Measurements from ENCODE around the gene EPHA4. TPM values are rescaled to one million over a fixed set of nuclear protein-coding genes. Genes with fewer than 3 reads are reported as not detected.
A peak's percentile ranks its signal among the peaks of the same experiment; 100 is the strongest.

EPHA4 gene
- total RNA-seq, 5 donors from 2014 or later (not counting 1 experiment from before 2014, with no cell fraction given): 47.2 to 93.9 (median 58.0) TPM

DNA sequence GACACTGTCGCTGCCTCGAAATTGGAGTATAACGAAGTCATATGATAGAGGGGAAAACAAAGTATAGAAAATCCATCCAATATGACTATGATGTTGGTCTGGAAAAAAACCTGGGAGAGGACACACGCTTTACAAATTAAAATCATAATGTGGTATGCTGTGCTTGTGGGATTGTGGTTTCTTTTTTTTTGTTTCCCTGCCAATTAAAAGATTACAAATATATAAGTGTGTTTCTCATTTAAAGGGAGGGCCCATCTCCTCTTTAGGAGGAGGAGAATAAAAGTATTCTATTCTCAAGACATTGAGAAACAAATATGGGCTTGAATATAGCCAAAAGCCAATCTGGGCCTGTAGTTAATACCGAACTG, 86.6 kb downstream of the EPHA4 start:
- H3K9me3 Mint-ChIP-seq: no peaks in the 10 kb centered on the region

DNA sequence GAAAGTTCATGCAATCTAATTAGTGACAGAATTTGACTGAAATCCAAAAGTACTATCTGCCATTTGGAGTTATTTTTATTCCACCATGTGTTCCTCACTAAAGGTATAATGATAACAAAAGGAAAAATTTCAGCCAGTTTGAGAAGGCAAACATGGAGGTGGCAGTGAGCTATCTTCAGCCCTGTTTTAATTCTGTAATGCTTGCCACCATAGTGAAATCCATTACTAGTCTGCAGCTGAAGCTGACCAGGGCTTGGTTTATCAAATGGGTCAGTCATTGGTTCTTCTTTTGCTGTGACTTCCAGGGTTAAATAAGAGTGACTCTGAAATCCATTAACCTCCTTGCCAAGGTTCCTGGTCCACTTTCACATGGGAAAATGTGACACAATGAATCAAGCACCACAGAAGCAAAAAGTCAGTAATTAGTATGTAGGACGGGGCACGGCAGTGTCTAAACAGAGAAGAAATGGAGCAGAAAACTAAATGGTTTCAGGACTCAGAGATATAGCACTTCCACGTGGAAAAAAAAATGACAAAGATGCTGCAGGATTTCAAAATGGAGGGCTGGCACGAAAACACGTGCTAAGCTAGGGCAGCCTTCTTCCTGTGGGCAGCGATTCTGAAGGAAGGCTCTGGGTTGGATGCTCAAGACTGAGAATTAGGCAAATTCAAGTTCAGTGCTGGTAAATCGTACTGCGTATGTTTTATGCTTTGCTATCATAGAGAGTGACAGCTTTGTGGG, 87.2 kb downstream of the EPHA4 start:
- Mint-ChIP-seq H3K36me3 (peaks cover 36% of the 10 kb centered on the region), H3K27ac (no peak overlapping the region), H3K4me1 (peaks cover 0 to 12% (median 0%) of the 10 kb centered on the region in 3 donors), H3K4me3 (no peak overlapping the region), H3K27me3 (no peaks in the 10 kb centered on the region), H3K9me3 (no peaks in the 10 kb centered on the region)
- POLR2A ChIA-PET: interaction anchor here in 1 of 2 donors (0.5 to 0.6 kb wide), 2 partner anchors 56 to 197 kb away, joined by 3 to 10 read pairs; no protein-coding TSS in a partner anchor
- ATAC-seq (replicated peaks in 1 of 4) (no peak), DNase-seq (no peak)
- peaks cover 3 to 5% of the 10 kb centered on the region in 2 donors for H3K36me3 ChIP-seq (ENCODE audit: control insufficient read depth in 2 of 2, extremely low read depth in 1 of 2, insufficient read depth in 1 of 2, low read length in 1 of 2)
- no peaks in the 10 kb centered on the region for H3K27me3 ChIP-seq (replicated peaks in 1 of 2; ENCODE audit: control insufficient read depth in 2 of 2, extremely low read depth in 1 of 2, insufficient read depth in 2 of 2, low read length in 1 of 2)
- no peaks in the 10 kb centered on the region for H3K9me3 ChIP-seq
- H3K4me1 ChIP-seq (ENCODE audit: control insufficient read depth in 1 of 2, extremely low read depth in 1 of 2, insufficient read depth in 2 of 2, low read length in 2 of 2): no peaks in the 10 kb centered on the region
- WGBS (ENCODE audit: insufficient coverage): 94% methylated on average over 7 of the region's 8 CpGs
- CTCF ChIA-PET: no interaction called here
- no peak overlapping the region for H3K4me3 ChIP-seq (ENCODE audit: control insufficient read depth in 1 of 2, extremely low read depth in 1 of 2, low read length in 1 of 2)
- no peak overlapping the region for H3K27ac ChIP-seq (ENCODE audit: low read length)

More for the DNA sequence above, 86.6 kb downstream of the EPHA4 start:
- H3K27me3 Mint-ChIP-seq: no peaks in the 10 kb centered on the region
- peaks cover 33% of the 10 kb centered on the region for H3K36me3 Mint-ChIP-seq
- no peaks in the 10 kb centered on the region for H3K9me3 ChIP-seq
- no peaks in the 10 kb centered on the region for H3K4me1 ChIP-seq (ENCODE audit: control insufficient read depth in 1 of 2, extremely low read depth in 1 of 2, insufficient read depth in 2 of 2, low read length in 2 of 2)
- POLR2A ChIA-PET: no interaction called here
- H3K4me1 Mint-ChIP-seq: peaks cover 0 to 13% (median 0%) of the 10 kb centered on the region in 3 donors
- no peak overlapping the region for H3K27ac Mint-ChIP-seq
- H3K27me3 ChIP-seq (replicated peaks in 1 of 2; ENCODE audit: control insufficient read depth in 2 of 2, extremely low read depth in 1 of 2, insufficient read depth in 2 of 2, low read length in 1 of 2): no peaks in the 10 kb centered on the region
- DNase-seq (no peak), ATAC-seq (replicated peaks in 1 of 4) (no peak)
- H3K4me3 ChIP-seq (ENCODE audit: control insufficient read depth in 1 of 2, extremely low read depth in 1 of 2, low read length in 1 of 2): no peak overlapping the region
- no peak overlapping the region for H3K4me3 Mint-ChIP-seq
- CTCF ChIA-PET: no interaction called here
- WGBS (ENCODE audit: insufficient coverage): no CpG with 5 or more reads among the region's 5 CpGs
- no peak overlapping the region for H3K27ac ChIP-seq (ENCODE audit: low read length)
- H3K36me3 ChIP-seq (ENCODE audit: control insufficient read depth in 2 of 2, extremely low read depth in 1 of 2, insufficient read depth in 1 of 2, low read length in 1 of 2): peaks cover 3 to 5% of the 10 kb centered on the region in 2 donors

DNA sequence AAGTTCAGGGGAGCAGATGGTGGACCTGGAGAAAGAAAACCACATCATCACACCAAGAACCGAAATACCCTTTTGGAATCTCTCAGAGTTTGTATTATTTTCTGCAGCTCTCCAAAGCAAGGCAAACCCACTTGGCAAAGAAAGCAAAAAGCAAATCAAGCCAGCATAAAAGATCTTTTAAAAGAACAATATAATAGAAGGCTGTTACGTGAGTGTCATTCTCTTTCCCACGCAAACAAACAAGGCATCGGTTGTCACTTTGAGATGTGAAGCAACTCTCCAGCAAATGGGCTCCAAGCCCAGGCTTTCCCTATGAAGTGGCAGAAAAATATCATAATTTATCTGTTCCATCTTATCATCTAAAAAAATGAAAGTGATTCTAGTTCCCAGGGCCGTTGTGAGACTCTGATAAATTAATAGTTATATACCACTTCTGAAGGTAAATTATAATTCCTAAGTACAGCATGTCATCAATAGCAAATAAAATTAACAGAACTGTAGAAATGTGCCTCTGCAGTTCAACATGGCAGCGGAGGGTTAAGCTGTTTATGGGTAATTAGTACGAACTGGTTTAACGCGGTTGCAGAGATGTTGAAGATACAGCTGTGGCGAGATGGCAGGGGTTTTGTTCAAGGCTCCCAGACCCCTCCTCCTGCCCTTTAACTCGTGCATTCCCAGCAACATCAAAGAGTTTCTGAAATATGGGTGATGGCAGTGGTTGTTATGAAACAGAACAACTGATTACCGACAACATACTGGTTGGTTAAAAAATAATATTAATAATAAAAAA, 89.2 kb downstream of the EPHA4 start:
- ChIA-PET POLR2A (no interaction called here), CTCF (no interaction called here)
- H3K4me3 ChIP-seq (ENCODE audit: control insufficient read depth in 1 of 2, extremely low read depth in 1 of 2, low read length in 1 of 2): no peak overlapping the region
- H3K36me3 ChIP-seq (ENCODE audit: control insufficient read depth in 2 of 2, extremely low read depth in 1 of 2, insufficient read depth in 1 of 2, low read length in 1 of 2): peaks cover 5% of the 10 kb centered on the region in 2 donors
- H3K9me3 ChIP-seq: no peaks in the 10 kb centered on the region
- no peaks in the 10 kb centered on the region for H3K4me1 ChIP-seq (ENCODE audit: control insufficient read depth in 1 of 2, extremely low read depth in 1 of 2, insufficient read depth in 2 of 2, low read length in 2 of 2)
- no peak overlapping the region for H3K27ac ChIP-seq (ENCODE audit: low read length)
- H3K27ac Mint-ChIP-seq: no peak overlapping the region
- H3K9me3 Mint-ChIP-seq: no peaks in the 10 kb centered on the region
- peaks cover 40% of the 10 kb centered on the region for H3K36me3 Mint-ChIP-seq
- DNase-seq: no peak
- H3K27me3 Mint-ChIP-seq: no peaks in the 10 kb centered on the region
- no peaks in the 10 kb centered on the region for H3K27me3 ChIP-seq (replicated peaks in 1 of 2; ENCODE audit: control insufficient read depth in 2 of 2, extremely low read depth in 1 of 2, insufficient read depth in 2 of 2, low read length in 1 of 2)
- no peak overlapping the region for H3K4me3 Mint-ChIP-seq
- no peak for ATAC-seq (replicated peaks in 1 of 4)
- WGBS (ENCODE audit: insufficient coverage): no CpG with 5 or more reads among the region's 12 CpGs
- H3K4me1 Mint-ChIP-seq: peaks cover 0 to 21% (median 6%) of the 10 kb centered on the region in 3 donors

- Histone ChIP-seq H3K27ac (ENCODE audit: low read length) (no peak overlapping the region), H3K27me3 (replicated peaks in 1 of 2; ENCODE audit: control insufficient read depth in 2 of 2, extremely low read depth in 1 of 2, insufficient read depth in 2 of 2, low read length in 1 of 2) (no peaks in the 10 kb centered on the region), H3K36me3 (ENCODE audit: control insufficient read depth in 2 of 2, extremely low read depth in 1 of 2, insufficient read depth in 1 of 2, low read length in 1 of 2) (peaks cover 5% of the 10 kb centered on the region in 2 donors), H3K4me3 (ENCODE audit: control insufficient read depth in 1 of 2, extremely low read depth in 1 of 2, low read length in 1 of 2) (no peak overlapping the region), H3K4me1 (ENCODE audit: control insufficient read depth in 1 of 2, extremely low read depth in 1 of 2, insufficient read depth in 2 of 2, low read length in 2 of 2) (no peaks in the 10 kb centered on the region), H3K9me3 (no peaks in the 10 kb centered on the region)
- H3K4me3 Mint-ChIP-seq: no peak overlapping the region
- no peaks in the 10 kb centered on the region for H3K27me3 Mint-ChIP-seq
- H3K27ac Mint-ChIP-seq: no peak overlapping the region
- ChIA-PET CTCF (no interaction called here), POLR2A (no interaction called here)
- H3K4me1 Mint-ChIP-seq: peaks cover 0 to 11% (median 6%) of the 10 kb centered on the region in 3 donors
- WGBS (ENCODE audit: insufficient coverage): no CpG with 5 or more reads among the region's 3 CpGs
- no peaks in the 10 kb centered on the region for H3K9me3 Mint-ChIP-seq
- ATAC-seq (replicated peaks in 1 of 4) (no peak), DNase-seq (no peak)
- peaks cover 44% of the 10 kb centered on the region for H3K36me3 Mint-ChIP-seq
Measured at GRCh38 chr2:221480821-221481220, 91.3 kb downstream of the EPHA4 start.

GRCh38 chr2:221480163-221480562, 91.9 kb downstream of the EPHA4 start:
- no peaks in the 10 kb centered on the region for H3K9me3 ChIP-seq
- H3K4me1 ChIP-seq (ENCODE audit: control insufficient read depth in 1 of 2, extremely low read depth in 1 of 2, insufficient read depth in 2 of 2, low read length in 2 of 2): no peaks in the 10 kb centered on the region
- no peaks in the 10 kb centered on the region for H3K9me3 Mint-ChIP-seq
- H3K4me3 Mint-ChIP-seq: no peak overlapping the region
- no peaks in the 10 kb centered on the region for H3K27me3 ChIP-seq (replicated peaks in 1 of 2; ENCODE audit: control insufficient read depth in 2 of 2, extremely low read depth in 1 of 2, insufficient read depth in 2 of 2, low read length in 1 of 2)
- DNase-seq (no peak), ATAC-seq (replicated peaks in 1 of 4) (no peak)
- H3K36me3 ChIP-seq (ENCODE audit: control insufficient read depth in 2 of 2, extremely low read depth in 1 of 2, insufficient read depth in 1 of 2, low read length in 1 of 2): peaks cover 5 to 8% of the 10 kb centered on the region in 2 donors
- 87% methylated on average over 5 of the region's 7 CpGs for WGBS (ENCODE audit: insufficient coverage)
- peaks cover 47% of the 10 kb centered on the region for H3K36me3 Mint-ChIP-seq
- ChIA-PET CTCF (no interaction called here), POLR2A (no interaction called here)
- H3K27me3 Mint-ChIP-seq: no peaks in the 10 kb centered on the region
- peaks cover 0 to 11% (median 6%) of the 10 kb centered on the region in 3 donors for H3K4me1 Mint-ChIP-seq
- H3K27ac ChIP-seq (ENCODE audit: low read length): no peak overlapping the region
- H3K4me3 ChIP-seq (ENCODE audit: control insufficient read depth in 1 of 2, extremely low read depth in 1 of 2, low read length in 1 of 2): no peak overlapping the region
- H3K27ac Mint-ChIP-seq: no peak overlapping the region

GRCh38 chr2:221478485-221478863, 93.6 kb downstream of the EPHA4 start:
- CTCF ChIA-PET: no interaction called here

More at GRCh38 chr2:221478485-221478863, 93.6 kb downstream of the EPHA4 start:
- no peak overlapping the region for H3K4me3 Mint-ChIP-seq
- no peaks in the 10 kb centered on the region for H3K27me3 Mint-ChIP-seq
- H3K4me3 ChIP-seq (ENCODE audit: control insufficient read depth in 1 of 2, extremely low read depth in 1 of 2, low read length in 1 of 2): no peak overlapping the region
- no peaks in the 10 kb centered on the region for H3K4me1 ChIP-seq (ENCODE audit: control insufficient read depth in 1 of 2, extremely low read depth in 1 of 2, insufficient read depth in 2 of 2, low read length in 2 of 2)
- DNase-seq: no peak
- 89% methylated on average over 1 of the region's 2 CpGs for WGBS (ENCODE audit: insufficient coverage)
- ATAC-seq (replicated peaks in 1 of 4): no peak
- no peaks in the 10 kb centered on the region for H3K9me3 ChIP-seq
- H3K27me3 ChIP-seq (replicated peaks in 1 of 2; ENCODE audit: control insufficient read depth in 2 of 2, extremely low read depth in 1 of 2, insufficient read depth in 2 of 2, low read length in 1 of 2): no peaks in the 10 kb centered on the region
- peak overlapping the region in 1 of 2 donors; percentile 34 for H3K27ac Mint-ChIP-seq
- H3K27ac ChIP-seq (ENCODE audit: low read length): no peak overlapping the region
- POLR2A ChIA-PET: no interaction called here
- H3K36me3 Mint-ChIP-seq: peaks cover 40% of the 10 kb centered on the region
- peaks cover 0 to 9% (median 6%) of the 10 kb centered on the region in 3 donors for H3K4me1 Mint-ChIP-seq
- no peaks in the 10 kb centered on the region for H3K9me3 Mint-ChIP-seq
- H3K36me3 ChIP-seq (ENCODE audit: control insufficient read depth in 2 of 2, extremely low read depth in 1 of 2, insufficient read depth in 1 of 2, low read length in 1 of 2): peaks cover 5% of the 10 kb centered on the region in 2 donors
